ENCODE data around the gene TTC13. TPM values are rescaled to one million over a fixed set of nuclear protein-coding genes. Genes with fewer than 3 reads are reported as not detected.

TTC13 gene
- total and polyA plus RNA-seq, 10 of the 15 experiments (the other 5 are each of a cell fraction or from before 2014, with no cell fraction given): 5.8 to 30.8 (median 18.5) TPM

DNA sequence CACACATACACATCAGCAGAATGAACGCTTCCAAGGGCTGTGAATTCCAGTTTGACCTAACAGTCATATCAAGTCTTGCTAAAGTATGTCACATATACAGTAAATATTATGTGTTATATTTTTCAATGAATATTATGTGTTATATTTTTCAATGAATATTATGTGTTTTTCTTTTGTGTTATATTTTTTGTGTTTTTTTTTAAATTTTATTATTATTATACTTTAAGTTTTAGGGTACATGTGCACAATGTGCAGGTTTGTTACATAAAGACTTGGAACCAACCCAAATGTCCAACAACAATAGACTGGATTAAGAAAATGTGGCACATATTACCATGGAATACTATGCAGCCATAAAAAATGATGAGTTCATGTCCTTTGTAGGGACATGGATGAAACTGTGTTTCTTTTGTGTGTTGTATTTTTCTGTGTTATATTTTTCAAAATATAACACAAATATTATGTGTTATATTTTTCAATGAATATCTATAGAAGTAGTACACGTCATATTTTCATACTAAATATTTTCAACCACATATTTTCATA lies 35.5 kb downstream of the TTC13 start:
- WGBS (ENCODE audit: insufficient coverage, insufficient replicate concordance, low lambda C conversion rate, missing lambda C conversion rate): 97% methylated on average over 2 of the region's 2 CpGs
- no peak overlapping the region for H3K4me3 ChIP-seq
- H4K20me1 ChIP-seq (ENCODE audit: control insufficient read depth, insufficient read depth): no peaks in the 10 kb centered on the region
- H3K9ac ChIP-seq (ENCODE audit: control insufficient read depth, insufficient read depth, low read length): no peak overlapping the region
- no peaks in the 10 kb centered on the region for H3K9me3 ChIP-seq (replicated peaks; ENCODE audit: control insufficient read depth, insufficient read depth, low read length)
- no peak overlapping the region for H3K4me2 ChIP-seq (ENCODE audit: control insufficient read depth, insufficient read depth)
- H3K36me3 ChIP-seq (ENCODE audit: control insufficient read depth in 2 of 2, insufficient read depth in 2 of 2, low read length in 1 of 2): peaks cover 0 to 8% of the 10 kb centered on the region in 2 experiments; a peak in 3 of 4 replicates
- ChIA-PET SMC1A (ENCODE audit: uncharacterized antibody, unreplicated experiment) (no interaction called here), RAD21 (ENCODE audit: unreplicated experiment) (no interaction called here), POLR2A (no interaction called here), CTCF (no interaction called here)
- H2AFZ ChIP-seq (ENCODE audit: control insufficient read depth, low read depth, low read length): no peak overlapping the region
- in situ Hi-C loops (cut with MboI): no loop called here
- TF ChIP-seq, protein P1, sequence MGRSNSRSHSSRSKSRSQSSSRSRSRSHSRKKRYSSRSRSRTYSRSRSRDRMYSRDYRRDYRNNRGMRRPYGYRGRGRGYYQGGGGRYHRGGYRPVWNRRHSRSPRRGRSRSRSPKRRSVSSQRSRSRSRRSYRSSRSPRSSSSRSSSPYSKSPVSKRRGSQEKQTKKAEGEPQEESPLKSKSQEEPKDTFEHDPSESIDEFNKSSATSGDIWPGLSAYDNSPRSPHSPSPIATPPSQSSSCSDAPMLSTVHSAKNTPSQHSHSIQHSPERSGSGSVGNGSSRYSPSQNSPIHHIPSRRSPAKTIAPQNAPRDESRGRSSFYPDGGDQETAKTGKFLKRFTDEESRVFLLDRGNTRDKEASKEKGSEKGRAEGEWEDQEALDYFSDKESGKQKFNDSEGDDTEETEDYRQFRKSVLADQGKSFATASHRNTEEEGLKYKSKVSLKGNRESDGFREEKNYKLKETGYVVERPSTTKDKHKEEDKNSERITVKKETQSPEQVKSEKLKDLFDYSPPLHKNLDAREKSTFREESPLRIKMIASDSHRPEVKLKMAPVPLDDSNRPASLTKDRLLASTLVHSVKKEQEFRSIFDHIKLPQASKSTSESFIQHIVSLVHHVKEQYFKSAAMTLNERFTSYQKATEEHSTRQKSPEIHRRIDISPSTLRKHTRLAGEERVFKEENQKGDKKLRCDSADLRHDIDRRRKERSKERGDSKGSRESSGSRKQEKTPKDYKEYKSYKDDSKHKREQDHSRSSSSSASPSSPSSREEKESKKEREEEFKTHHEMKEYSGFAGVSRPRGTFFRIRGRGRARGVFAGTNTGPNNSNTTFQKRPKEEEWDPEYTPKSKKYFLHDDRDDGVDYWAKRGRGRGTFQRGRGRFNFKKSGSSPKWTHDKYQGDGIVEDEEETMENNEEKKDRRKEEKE (IDR thresholded peaks at IDR 0.05): no peak
- TF ChIP-seq NR2C2 (IDR thresholded peaks at IDR 0.05; ENCODE audit: borderline replicate concordance, control insufficient read depth, insufficient read length, low read depth) (no peak), SUPT20H (IDR thresholded peaks at IDR 0.05; ENCODE audit: borderline replicate concordance, control insufficient read depth, low read depth, low read length) (no peak), POLR2AphosphoS2 (IDR thresholded peaks at IDR 0.05; ENCODE audit: low read depth, low read length) (no peak), FOXM1 (IDR thresholded peaks at IDR 0.05; ENCODE audit: low read depth, low read length) (no peak)
- ATAC-seq (no peak), FAIRE-seq (no peak), DNase-seq (ENCODE audit: low read depth, low spot score) (no peak)
- H3K27me3 ChIP-seq (replicated peaks in 1 of 2; ENCODE audit: control insufficient read depth in 2 of 2, insufficient read depth in 2 of 2, low read length in 1 of 2): no peaks in the 10 kb centered on the region
- H3K4me1 ChIP-seq (ENCODE audit: control insufficient read depth, insufficient read depth, low read length): no peaks in the 10 kb centered on the region
- no peak overlapping the region for H3K27ac ChIP-seq (ENCODE audit: control insufficient read depth, insufficient read depth)
- no peaks in the 10 kb centered on the region for H3K79me2 ChIP-seq (ENCODE audit: control insufficient read depth, insufficient read depth, low read length)
- intact Hi-C loops (cut with micrococcal nuclease; ENCODE audit: unreplicated experiment): no loop called here
- no TSS peak for BruUV-seq (replicated peaks)

All from GM12878 (cell line).